ENCODE results near the gene RNF144B.
A peak's percentile ranks its signal among the peaks of the same experiment; 100 is the strongest.

RNF144B gene

DNA sequence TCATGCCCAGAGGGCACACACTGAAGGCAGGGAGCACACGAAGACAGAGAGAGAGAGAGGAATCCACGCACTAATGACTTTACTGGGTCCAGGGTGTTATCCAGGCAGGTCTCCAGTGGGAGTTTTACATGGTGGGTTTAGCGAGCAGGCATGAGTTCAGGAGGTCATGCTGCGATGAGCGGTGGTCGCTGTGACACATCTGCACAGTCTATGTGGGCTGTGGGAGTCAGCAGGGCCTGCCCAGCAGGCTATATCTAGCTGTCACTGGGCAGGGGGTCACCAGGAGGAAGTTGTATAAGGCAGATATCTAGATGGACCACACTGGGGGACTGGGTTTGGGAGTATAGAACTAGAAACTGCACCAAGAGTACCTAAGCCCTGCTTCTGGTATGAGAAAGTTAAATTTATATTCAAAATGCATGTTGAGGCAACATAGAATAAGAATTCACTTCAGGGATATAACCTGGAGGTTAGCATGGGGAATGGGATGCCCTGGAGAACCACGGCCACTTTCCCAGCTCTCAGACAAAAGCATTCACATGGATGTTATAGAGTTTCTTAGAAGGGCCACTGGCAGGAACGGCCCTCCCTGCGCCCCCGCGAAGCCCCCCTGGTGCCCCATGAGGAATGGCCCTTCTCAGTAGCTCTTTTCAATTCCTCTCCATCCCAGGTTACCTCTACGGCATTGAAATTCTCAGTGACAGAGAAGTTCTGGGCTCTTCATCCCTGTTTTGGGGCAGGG, 113.9 kb downstream of the RNF144B start:
- no peak overlapping the region for H3K4me3 ChIP-seq (ENCODE audit: low read depth, low read length)
- TF ChIP-seq, protein P1, sequence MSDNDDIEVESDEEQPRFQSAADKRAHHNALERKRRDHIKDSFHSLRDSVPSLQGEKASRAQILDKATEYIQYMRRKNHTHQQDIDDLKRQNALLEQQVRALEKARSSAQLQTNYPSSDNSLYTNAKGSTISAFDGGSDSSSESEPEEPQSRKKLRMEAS (IDR thresholded peaks at IDR 0.05; ENCODE audit: low read depth, low read length) = no peak
- TF ChIP-seq POLR2A (IDR thresholded peaks at IDR 0.05; ENCODE audit: extremely low read depth, insufficient read length) (no peak), MYC (IDR thresholded peaks at IDR 0.05; ENCODE audit: low read depth, low read length) (no peak)
- TF ChIP-seq, protein P2, sequence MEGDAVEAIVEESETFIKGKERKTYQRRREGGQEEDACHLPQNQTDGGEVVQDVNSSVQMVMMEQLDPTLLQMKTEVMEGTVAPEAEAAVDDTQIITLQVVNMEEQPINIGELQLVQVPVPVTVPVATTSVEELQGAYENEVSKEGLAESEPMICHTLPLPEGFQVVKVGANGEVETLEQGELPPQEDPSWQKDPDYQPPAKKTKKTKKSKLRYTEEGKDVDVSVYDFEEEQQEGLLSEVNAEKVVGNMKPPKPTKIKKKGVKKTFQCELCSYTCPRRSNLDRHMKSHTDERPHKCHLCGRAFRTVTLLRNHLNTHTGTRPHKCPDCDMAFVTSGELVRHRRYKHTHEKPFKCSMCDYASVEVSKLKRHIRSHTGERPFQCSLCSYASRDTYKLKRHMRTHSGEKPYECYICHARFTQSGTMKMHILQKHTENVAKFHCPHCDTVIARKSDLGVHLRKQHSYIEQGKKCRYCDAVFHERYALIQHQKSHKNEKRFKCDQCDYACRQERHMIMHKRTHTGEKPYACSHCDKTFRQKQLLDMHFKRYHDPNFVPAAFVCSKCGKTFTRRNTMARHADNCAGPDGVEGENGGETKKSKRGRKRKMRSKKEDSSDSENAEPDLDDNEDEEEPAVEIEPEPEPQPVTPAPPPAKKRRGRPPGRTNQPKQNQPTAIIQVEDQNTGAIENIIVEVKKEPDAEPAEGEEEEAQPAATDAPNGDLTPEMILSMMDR (IDR thresholded peaks at IDR 0.05; ENCODE audit: low read depth, low read length) = no peak
- DNase-seq (ENCODE audit: low read depth) = no peak

DNA sequence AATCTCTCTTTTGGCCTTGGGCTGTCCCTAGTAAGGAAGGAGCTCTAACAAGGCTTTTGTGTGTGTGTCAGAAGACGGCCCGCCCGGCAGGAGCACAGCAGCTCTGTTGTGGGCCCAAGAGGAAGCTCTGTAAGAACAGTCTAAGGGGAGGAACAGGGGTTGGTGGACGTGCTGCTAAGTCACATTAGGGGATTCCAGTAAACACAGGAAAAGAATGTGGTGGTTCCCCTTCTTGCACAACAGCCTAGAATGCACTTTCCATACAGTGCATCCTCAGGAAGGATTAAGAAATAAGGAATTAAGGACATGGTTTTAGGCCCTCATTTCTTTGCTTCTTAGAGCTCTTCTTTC, 114.5 kb downstream of the RNF144B start:
- peak; percentile 14 for DNase-seq (ENCODE audit: low read depth)
- TF ChIP-seq, protein P1 (IDR thresholded peaks at IDR 0.05; ENCODE audit: low read depth, low read length) = no peak
- TF ChIP-seq MYC (IDR thresholded peaks at IDR 0.05; ENCODE audit: low read depth, low read length) = no peak
- TF ChIP-seq POLR2A (IDR thresholded peaks at IDR 0.05; ENCODE audit: extremely low read depth, insufficient read length) = no peak
- TF ChIP-seq, protein P2 (IDR thresholded peaks at IDR 0.05; ENCODE audit: low read depth, low read length) = no peak
- H3K4me3 ChIP-seq (ENCODE audit: low read depth, low read length) = no peak overlapping the region

DNA sequence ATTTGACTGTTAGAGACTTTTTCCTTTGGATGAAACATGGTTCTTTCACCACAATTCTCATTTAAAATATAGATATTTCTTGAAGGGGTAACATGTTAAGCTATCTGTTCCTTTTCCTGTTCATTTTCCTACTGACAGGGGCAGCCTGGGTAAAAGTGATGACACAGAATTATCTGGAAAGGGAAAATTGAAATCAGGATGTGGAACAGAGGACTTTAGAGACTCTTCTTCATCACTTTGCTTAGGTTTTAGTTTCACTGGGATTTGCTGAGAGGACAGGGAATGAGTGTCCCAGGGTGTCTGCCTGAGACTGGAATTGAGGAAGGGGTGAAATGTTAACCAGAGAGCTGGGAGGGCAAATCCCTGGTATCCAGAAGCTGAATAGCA, 116.0 kb downstream of the RNF144B start:
- TF ChIP-seq, protein P2 (IDR thresholded peaks at IDR 0.05; ENCODE audit: low read depth, low read length) = no peak
- TF ChIP-seq MYC (IDR thresholded peaks at IDR 0.05; ENCODE audit: low read depth, low read length) (no peak), POLR2A (IDR thresholded peaks at IDR 0.05; ENCODE audit: extremely low read depth, insufficient read length) (no peak)
- TF ChIP-seq, protein P1 (IDR thresholded peaks at IDR 0.05; ENCODE audit: low read depth, low read length) = no peak
- no peak for DNase-seq (ENCODE audit: low read depth)
- H3K4me3 ChIP-seq (ENCODE audit: low read depth, low read length) = no peak overlapping the region

DNA sequence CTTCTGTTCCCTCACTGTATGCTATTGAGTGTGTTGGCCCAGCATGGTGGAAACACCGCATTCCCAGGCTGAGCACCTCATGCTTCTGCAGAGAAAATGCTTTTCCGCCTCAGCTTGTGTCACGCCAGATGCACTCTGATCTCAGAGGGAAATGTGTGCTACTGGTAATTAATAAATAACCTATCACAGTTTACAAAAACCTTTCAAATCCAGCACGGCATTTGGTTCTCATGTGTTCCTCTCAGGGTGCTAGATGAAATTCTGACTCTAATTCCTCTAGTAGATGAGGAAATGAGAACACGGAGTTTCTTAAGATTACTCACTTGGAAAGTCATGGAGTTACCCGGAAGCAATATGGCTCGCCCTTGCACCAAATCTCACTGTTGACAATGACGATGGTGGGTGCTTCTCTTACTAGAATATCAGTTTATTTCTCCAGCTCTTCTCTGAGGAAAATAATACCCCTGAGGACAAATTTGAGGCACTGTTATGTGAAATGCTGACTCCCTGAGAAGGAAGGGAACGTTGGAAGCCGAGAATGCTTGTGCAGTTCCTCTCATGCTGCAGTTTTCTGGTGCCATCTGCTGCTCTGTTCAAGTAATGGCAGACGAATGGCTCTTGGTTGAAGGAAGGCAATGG, 116.6 kb downstream of the RNF144B start:
- TF ChIP-seq POLR2A (IDR thresholded peaks at IDR 0.05; ENCODE audit: extremely low read depth, insufficient read length) (no peak), MYC (IDR thresholded peaks at IDR 0.05; ENCODE audit: low read depth, low read length) (peak; percentile 20; the same call in 1 of the 2 replicates)
- TF ChIP-seq, protein P1 (IDR thresholded peaks at IDR 0.05; ENCODE audit: low read depth, low read length) = no peak
- TF ChIP-seq, protein P2 (IDR thresholded peaks at IDR 0.05; ENCODE audit: low read depth, low read length) = peak; percentile 92
- peak; percentile 70 for DNase-seq (ENCODE audit: low read depth)
- H3K4me3 ChIP-seq (ENCODE audit: low read depth, low read length) = no peak overlapping the region

DNA sequence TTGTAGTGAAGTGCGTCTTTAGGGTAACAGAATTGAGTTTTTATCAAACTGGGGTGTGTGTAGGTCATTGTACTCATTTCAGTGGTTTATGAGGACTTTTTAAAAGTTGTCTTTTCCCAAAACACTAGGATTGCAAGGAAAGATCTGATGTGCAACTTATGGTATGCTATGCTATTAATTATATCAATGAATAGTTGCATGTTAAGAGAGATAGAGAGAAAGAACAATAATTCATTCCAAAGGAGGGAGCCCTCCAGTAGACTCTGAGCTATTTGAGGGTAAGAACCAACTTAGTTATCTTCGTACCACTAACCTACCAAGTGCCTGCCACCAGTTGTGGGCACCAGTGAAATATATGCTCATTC, 117.1 kb downstream of the RNF144B start:
- TF ChIP-seq, protein P2 (IDR thresholded peaks at IDR 0.05; ENCODE audit: low read depth, low read length) = no peak
- TF ChIP-seq MYC (IDR thresholded peaks at IDR 0.05; ENCODE audit: low read depth, low read length) (no peak), POLR2A (IDR thresholded peaks at IDR 0.05; ENCODE audit: extremely low read depth, insufficient read length) (no peak)
- TF ChIP-seq, protein P1 (IDR thresholded peaks at IDR 0.05; ENCODE audit: low read depth, low read length) = no peak
- DNase-seq (ENCODE audit: low read depth) = no peak
- no peak overlapping the region for H3K4me3 ChIP-seq (ENCODE audit: low read depth, low read length)

Measured in NB4 (cell line).